ENCODE results near the gene UGT2B7. TPM values are rescaled to one million over a fixed set of nuclear protein-coding genes. Genes with fewer than 3 reads are reported as not detected.

UGT2B7 gene
- total and polyA plus RNA-seq, 8 donors, result 0.47 to 46.5 (median 19.8) TPM

- Histone ChIP-seq H3K9me3 (no peaks in the 10 kb centered on the region), H3K36me3 (no peaks in the 10 kb centered on the region), H3K27ac (no peak overlapping the region), H3K27me3 (no peaks in the 10 kb centered on the region), H3K4me3 (no peak overlapping the region), H3K4me1 (no peaks in the 10 kb centered on the region)
- DNase-seq (no peak), ATAC-seq (peak; percentile 84)
- no peak for TF ChIP-seq CTCF (IDR thresholded peaks at IDR 0.05)
- intact Hi-C loops (cut with DNase I), result no loop called here
These were observed 35.5 kb upstream of the UGT2B7 start for GRCh38 chr4:69060651-69061308.

- Histone ChIP-seq H3K36me3 (no peaks in the 10 kb centered on the region), H3K4me1 (no peaks in the 10 kb centered on the region), H3K9me3 (no peaks in the 10 kb centered on the region), H3K27me3 (no peaks in the 10 kb centered on the region), H3K27ac (no peak overlapping the region), H3K4me3 (no peak overlapping the region)
- TF ChIP-seq CTCF (IDR thresholded peaks at IDR 0.05), result no peak
- ATAC-seq (no peak), DNase-seq (no peak)
- intact Hi-C loops (cut with DNase I), result no loop called here
These were observed 31.9 kb upstream of the UGT2B7 start for GRCh38 chr4:69064391-69064790.

- no peak for TF ChIP-seq CTCF (IDR thresholded peaks at IDR 0.05)
- no peak for ATAC-seq
- no peaks in the 10 kb centered on the region for H3K4me1 ChIP-seq
These were observed 29.3 kb upstream of the UGT2B7 start for GRCh38 chr4:69066945-69067344.

GRCh38 chr4:69069085-69069484 is 27.2 kb upstream of the UGT2B7 start:
- intact Hi-C loops (cut with DNase I), result no loop called here
- DNase-seq (no peak), ATAC-seq (no peak)

More at GRCh38 chr4:69066945-69067344, 29.3 kb upstream of the UGT2B7 start:
- Histone ChIP-seq H3K27ac (no peak overlapping the region), H3K4me3 (no peak overlapping the region), H3K27me3 (no peaks in the 10 kb centered on the region), H3K9me3 (no peaks in the 10 kb centered on the region), H3K36me3 (no peaks in the 10 kb centered on the region)
- intact Hi-C loops (cut with DNase I), result no loop called here
- no peak for DNase-seq

GRCh38 chr4:69070590-69070989 is 25.7 kb upstream of the UGT2B7 start:
- H3K36me3 ChIP-seq, result no peaks in the 10 kb centered on the region
- H3K27ac ChIP-seq, result no peak overlapping the region
- TF ChIP-seq CTCF (IDR thresholded peaks at IDR 0.05), result no peak
- no peaks in the 10 kb centered on the region for H3K4me1 ChIP-seq
- no peaks in the 10 kb centered on the region for H3K27me3 ChIP-seq
- DNase-seq, result no peak
- no peak for ATAC-seq
- H3K9me3 ChIP-seq, result no peaks in the 10 kb centered on the region
- intact Hi-C loops (cut with DNase I), result no loop called here
- no peak overlapping the region for H3K4me3 ChIP-seq

More at GRCh38 chr4:69069085-69069484, 27.2 kb upstream of the UGT2B7 start:
- no peak for TF ChIP-seq CTCF (IDR thresholded peaks at IDR 0.05)
- no peaks in the 10 kb centered on the region for H3K4me1 ChIP-seq
- H3K27me3 ChIP-seq, result no peaks in the 10 kb centered on the region
- no peak overlapping the region for H3K4me3 ChIP-seq
- no peaks in the 10 kb centered on the region for H3K9me3 ChIP-seq
- H3K36me3 ChIP-seq, result no peaks in the 10 kb centered on the region
- H3K27ac ChIP-seq, result no peak overlapping the region

All from left lung (tissue), 10 donors.